Hepatocyte (in vitro differentiated cells): ENCODE results near the gene GRIK1. TPM values are rescaled to one million over a fixed set of nuclear protein-coding genes. Genes with fewer than 3 reads are reported as not detected.
A peak's percentile ranks its signal among the peaks of the same experiment; 100 is the strongest.

ENCODE experiments used
- DNase-seq: peaks from one replicate; pipeline ENCODE4 v3.0.0-alpha.2; 2016; ENCODE audit warnings: low spot score
- H2AFZ ChIP-seq: fragments of 200-600 bp; sonication (generic); 2 replicates; pipeline ENCODE4 v1.6.0; 2016; ENCODE audit warnings: antibody characterized with exemption, mild to moderate bottlenecking
- H3K27ac ChIP-seq: fragments of 200-600 bp; sonication (generic); 2 replicates; pipeline ENCODE4 v1.5.1; 2016; ENCODE audit warnings: mild to moderate bottlenecking
- H3K27me3 ChIP-seq: fragments of 200-600 bp; sonication (generic); 2 replicates; pipeline ENCODE4 v1.6.1; 2016
- H3K36me3 ChIP-seq: fragments of 200-600 bp; sonication (generic); replicated peaks from 2 replicates; pipeline ENCODE4 v1.5.1; 2016; ENCODE audit warnings: low read depth; ENCODE audit not compliant: insufficient read depth
- H3K4me1 ChIP-seq: fragments of 200-600 bp; sonication (generic); 2 replicates; pipeline ENCODE4 v1.5.1; 2016; ENCODE audit warnings: mild to moderate bottlenecking, moderate library complexity; ENCODE audit not compliant: insufficient read depth
- H3K4me2 ChIP-seq: fragments of 200-600 bp; sonication (generic); 2 replicates; pipeline ENCODE4 v1.6.0; 2016
- H3K4me3 ChIP-seq: fragments of 200-600 bp; sonication (generic); 2 replicates; pipeline ENCODE4 v1.5.1; 2016; ENCODE audit warnings: mild to moderate bottlenecking
- H3K79me2 ChIP-seq: fragments of 200-600 bp; sonication (generic); 2 replicates; pipeline ENCODE4 v1.6.0; 2017; ENCODE audit warnings: mild to moderate bottlenecking
- H3K9me2 ChIP-seq: fragments of 200-600 bp; sonication (generic); replicated peaks from 2 replicates; pipeline ENCODE4 v1.6.0; 2017; ENCODE audit warnings: mild to moderate bottlenecking; ENCODE audit not compliant: insufficient read depth
- H3K9me3 ChIP-seq: fragments of 200-600 bp; sonication (generic); 2 replicates; pipeline ENCODE4 v1.5.1; 2016; ENCODE audit warnings: low read depth, mild to moderate bottlenecking
- H4K20me1 ChIP-seq: fragments of 200-600 bp; sonication (generic); 2 replicates; pipeline ENCODE4 v1.6.0; 2016; ENCODE audit warnings: mild to moderate bottlenecking; ENCODE audit not compliant: insufficient read depth, poor library complexity, severe bottlenecking
- EZH2 ChIP-seq: fragments of 200-600 bp; sonication (generic); IDR thresholded peaks from 2 replicates; pipeline ENCODE4 v1.6.1; 2016; ENCODE audit warnings: antibody characterized with exemption, mild to moderate bottlenecking, borderline replicate concordance
- EZH2phosphoT487 ChIP-seq: fragments of 200-600 bp; sonication (generic); IDR thresholded peaks from one replicate; pipeline ENCODE4 v1.6.1; 2018; ENCODE audit warnings: antibody characterized with exemption, mild to moderate bottlenecking, low read depth, moderate library complexity; ENCODE audit not compliant: unreplicated experiment, severe bottlenecking
- WGBS: methylation state at CpG from one replicate; pipeline ENCODE4 v1.1.6; 2016; ENCODE audit warnings: low lambda C conversion rate; ENCODE audit errors: missing lambda C conversion rate; 5-methylcytosine and 5-hydroxymethylcytosine counted together
- polyA plus RNA-seq: library from polyadenylated mRNA; unstranded; fragments of >200 nt; fragmentation: Nextera tagmentation; extraction: Ambion mirVana; gene quantifications from 2 replicates; pipeline ENCODE4 v1.2.1, GENCODE V29; 2016
- total RNA-seq: library from RNA; depleted of rRNA; stranded (reverse); fragments of >200 nt; gene quantifications from 2 replicates; pipeline ENCODE4 v1.2.3, GENCODE V29; 2014
- TF ChIP-seq, protein P1 (sequence below): fragments of 200-600 bp; sonication (generic); IDR thresholded peaks from 2 replicates; pipeline ENCODE4 v1.5.1; 2016; ENCODE audit warnings: antibody characterized with exemption, mild to moderate bottlenecking; ENCODE audit not compliant: poor library complexity

The GRIK1 gene
- total and polyA plus RNA-seq, 2 experiments from 2014 or later: 0.77 to 2.3 TPM

DNA sequence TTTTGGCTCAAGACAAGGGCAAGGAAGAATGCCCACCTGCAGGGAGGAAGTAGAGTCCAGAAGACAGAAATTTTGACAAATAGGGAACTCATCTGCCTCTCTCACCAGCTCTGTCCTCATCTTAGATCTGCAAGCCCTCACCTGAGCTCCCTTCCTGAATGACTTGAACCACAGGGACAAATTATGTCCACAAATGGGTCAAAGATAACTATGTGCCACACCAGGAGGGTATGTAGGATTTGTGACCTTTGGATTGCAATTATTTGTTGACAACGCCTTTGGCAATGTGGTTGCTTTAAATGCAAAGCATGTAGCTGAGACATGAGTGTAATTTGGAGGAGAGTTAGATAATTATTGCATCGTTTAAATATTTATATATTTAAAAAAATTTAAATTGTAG is 79.5 kb downstream of the GRIK1 start:
- no peaks in the 10 kb centered on the region for H3K9me2 ChIP-seq
- 66% methylated on average over 2 of the region's 2 CpGs for WGBS

DNA sequence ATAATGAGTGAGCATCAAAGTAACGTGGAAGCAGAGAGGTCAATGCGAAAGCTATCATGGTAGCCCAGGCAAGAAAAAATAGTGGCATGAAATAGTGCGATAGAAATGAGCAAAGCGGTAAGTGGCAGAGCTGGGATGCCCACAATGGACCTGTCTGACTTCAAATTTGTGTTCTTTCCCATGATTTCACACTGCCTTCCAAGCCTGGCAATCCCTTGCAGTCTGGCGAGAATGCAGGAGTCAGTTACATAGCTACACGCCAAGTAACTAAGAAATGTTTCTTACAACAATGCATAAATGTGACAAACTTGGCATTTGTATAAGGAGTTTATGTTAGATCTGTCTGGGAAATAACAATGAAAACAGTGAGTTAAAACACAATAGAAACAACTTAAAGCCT is 82.6 kb downstream of the GRIK1 start:
- Histone ChIP-seq H3K4me2 (no peak overlapping the region), H3K9me3 (no peaks in the 10 kb centered on the region), H3K9me2 (no peaks in the 10 kb centered on the region), H3K79me2 (no peaks in the 10 kb centered on the region), H3K36me3 (no peaks in the 10 kb centered on the region), H4K20me1 (no peaks in the 10 kb centered on the region), H3K27ac (no peak overlapping the region), H3K4me1 (peaks cover 18% of the 10 kb centered on the region), H3K4me3 (no peak overlapping the region), H3K27me3 (no peaks in the 10 kb centered on the region), H2AFZ (no peak overlapping the region)
- WGBS: 89% methylated on average over 6 of the region's 6 CpGs
- TF ChIP-seq EZH2phosphoT487 (no peak), EZH2 (no peak)
- TF ChIP-seq, protein P1, sequence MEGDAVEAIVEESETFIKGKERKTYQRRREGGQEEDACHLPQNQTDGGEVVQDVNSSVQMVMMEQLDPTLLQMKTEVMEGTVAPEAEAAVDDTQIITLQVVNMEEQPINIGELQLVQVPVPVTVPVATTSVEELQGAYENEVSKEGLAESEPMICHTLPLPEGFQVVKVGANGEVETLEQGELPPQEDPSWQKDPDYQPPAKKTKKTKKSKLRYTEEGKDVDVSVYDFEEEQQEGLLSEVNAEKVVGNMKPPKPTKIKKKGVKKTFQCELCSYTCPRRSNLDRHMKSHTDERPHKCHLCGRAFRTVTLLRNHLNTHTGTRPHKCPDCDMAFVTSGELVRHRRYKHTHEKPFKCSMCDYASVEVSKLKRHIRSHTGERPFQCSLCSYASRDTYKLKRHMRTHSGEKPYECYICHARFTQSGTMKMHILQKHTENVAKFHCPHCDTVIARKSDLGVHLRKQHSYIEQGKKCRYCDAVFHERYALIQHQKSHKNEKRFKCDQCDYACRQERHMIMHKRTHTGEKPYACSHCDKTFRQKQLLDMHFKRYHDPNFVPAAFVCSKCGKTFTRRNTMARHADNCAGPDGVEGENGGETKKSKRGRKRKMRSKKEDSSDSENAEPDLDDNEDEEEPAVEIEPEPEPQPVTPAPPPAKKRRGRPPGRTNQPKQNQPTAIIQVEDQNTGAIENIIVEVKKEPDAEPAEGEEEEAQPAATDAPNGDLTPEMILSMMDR: no peak
- no peak for DNase-seq

More for the DNA sequence above, 79.5 kb downstream of the GRIK1 start:
- H3K27ac ChIP-seq: no peak overlapping the region
- TF ChIP-seq, protein P1: no peak
- no peak for TF ChIP-seq EZH2
- no peak for TF ChIP-seq EZH2phosphoT487
- peaks cover 13% of the 10 kb centered on the region for H3K4me1 ChIP-seq
- H3K4me2 ChIP-seq: no peak overlapping the region
- DNase-seq: no peak
- no peaks in the 10 kb centered on the region for H3K79me2 ChIP-seq
- no peaks in the 10 kb centered on the region for H3K36me3 ChIP-seq
- no peaks in the 10 kb centered on the region for H4K20me1 ChIP-seq
- H3K4me3 ChIP-seq: no peak overlapping the region
- no peaks in the 10 kb centered on the region for H3K9me3 ChIP-seq
- no peaks in the 10 kb centered on the region for H3K27me3 ChIP-seq
- H2AFZ ChIP-seq: no peak overlapping the region

DNA sequence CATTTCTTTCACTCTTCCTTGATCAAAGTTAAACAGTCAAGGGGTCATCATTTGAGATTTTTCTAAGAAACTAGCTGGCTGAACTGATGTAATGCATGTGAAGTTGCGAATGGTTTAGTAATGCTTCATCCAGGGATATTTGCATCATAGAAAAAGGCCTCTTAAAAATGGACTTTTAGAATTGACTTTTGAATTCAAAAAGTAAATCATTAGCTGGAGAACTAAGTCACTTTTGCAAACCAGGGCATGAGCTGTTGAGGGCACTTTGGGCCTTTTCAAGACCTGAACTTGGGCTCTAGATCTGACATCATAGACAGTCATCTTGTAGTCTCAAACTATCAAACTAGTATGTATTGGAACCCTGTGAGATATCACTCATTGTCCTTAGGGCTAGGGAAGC is 85.0 kb downstream of the GRIK1 start:
- WGBS: 93% methylated on average over 1 of the region's 1 CpG
- peak overlapping the region; percentile 70 for H3K27ac ChIP-seq
- no peaks in the 10 kb centered on the region for H4K20me1 ChIP-seq
- no peaks in the 10 kb centered on the region for H3K79me2 ChIP-seq
- no peak overlapping the region for H3K4me2 ChIP-seq
- no peak overlapping the region for H3K4me3 ChIP-seq
- no peaks in the 10 kb centered on the region for H3K9me3 ChIP-seq
- no peaks in the 10 kb centered on the region for H3K36me3 ChIP-seq
- no peaks in the 10 kb centered on the region for H3K9me2 ChIP-seq
- H2AFZ ChIP-seq: no peak overlapping the region
- TF ChIP-seq, protein P1: no peak
- TF ChIP-seq EZH2 (no peak), EZH2phosphoT487 (no peak)
- no peak for DNase-seq
- H3K4me1 ChIP-seq: peaks cover 9% of the 10 kb centered on the region
- H3K27me3 ChIP-seq: no peaks in the 10 kb centered on the region

DNA sequence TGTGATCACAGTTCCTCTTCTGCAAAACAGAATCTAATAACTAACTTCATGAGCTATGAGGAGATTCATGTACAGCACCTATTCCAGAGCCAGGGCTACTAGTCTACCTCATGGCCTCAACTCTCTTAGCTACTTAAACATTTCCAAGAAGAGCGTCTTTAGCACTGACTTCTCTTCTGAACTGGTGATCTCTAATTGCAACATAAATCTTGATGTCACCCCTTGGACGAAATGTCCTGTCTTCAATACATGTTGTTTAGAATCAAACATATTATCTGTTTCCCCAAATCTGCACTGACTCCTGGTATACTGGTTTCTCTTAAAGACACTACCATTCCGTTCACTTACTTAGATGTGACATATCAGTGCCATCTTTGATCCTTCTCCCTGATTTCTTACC is 88.2 kb downstream of the GRIK1 start:
- H3K36me3 ChIP-seq: no peaks in the 10 kb centered on the region
- no peak for DNase-seq
- WGBS: 91% methylated on average over 3 of the region's 3 CpGs

More for the DNA sequence above, 88.2 kb downstream of the GRIK1 start:
- H4K20me1 ChIP-seq: no peaks in the 10 kb centered on the region
- no peak overlapping the region for H3K27ac ChIP-seq
- TF ChIP-seq, protein P1: no peak
- TF ChIP-seq EZH2phosphoT487 (no peak), EZH2 (no peak)
- H3K4me2 ChIP-seq: no peak overlapping the region
- no peak overlapping the region for H2AFZ ChIP-seq
- H3K9me3 ChIP-seq: no peaks in the 10 kb centered on the region
- no peak overlapping the region for H3K4me3 ChIP-seq
- no peaks in the 10 kb centered on the region for H3K27me3 ChIP-seq
- H3K79me2 ChIP-seq: no peaks in the 10 kb centered on the region
- H3K9me2 ChIP-seq: no peaks in the 10 kb centered on the region
- H3K4me1 ChIP-seq: peaks cover 6% of the 10 kb centered on the region
